Astrocyte (in vitro differentiated cells and primary cell): ENCODE measurements around the gene PRUNE1. TPM values are rescaled to one million over a fixed set of nuclear protein-coding genes. Genes with fewer than 3 reads are reported as not detected.

Experiments
- DNase-seq: peaks from one replicate; pipeline ENCODE4 v3.0.0-alpha.2; 2010; ENCODE audit warnings: low read depth
- FAIRE-seq: peaks from 2 replicates; lab custom pipeline; 2011; peaks lifted over from hg19 to GRCh38; lab: Jason Lieb, UNC
- H2AFZ ChIP-seq: 2 replicates; pipeline ENCODE4 v1.6.0; 2012; ENCODE audit warnings: low read depth, low read length, inconsistent platforms
- H3K27ac ChIP-seq: 2 replicates; pipeline ENCODE4 v1.5.1; 2011; ENCODE audit warnings: low read depth, low read length, inconsistent platforms
- H3K27me3 ChIP-seq: 2 replicates; pipeline ENCODE4 v1.6.0; 2011; ENCODE audit warnings: low read length, inconsistent platforms; ENCODE audit not compliant: insufficient read depth
- H3K36me3 ChIP-seq: 2 replicates; pipeline ENCODE4 v1.5.1; 2011; ENCODE audit warnings: low read length, inconsistent platforms; ENCODE audit not compliant: insufficient read depth
- H3K4me1 ChIP-seq: 2 replicates; pipeline ENCODE4 v1.5.1; 2011; ENCODE audit warnings: low read length, inconsistent platforms; ENCODE audit not compliant: insufficient read depth
- H3K4me2 ChIP-seq: 2 replicates; pipeline ENCODE4 v1.6.0; 2012; ENCODE audit warnings: low read length, inconsistent platforms
- H3K4me3 ChIP-seq: 2 replicates; pipeline ENCODE4 v1.5.1; 2011; ENCODE audit warnings: low read depth, mild to moderate bottlenecking, low read length, inconsistent platforms; ENCODE audit not compliant: insufficient read depth
- H3K79me2 ChIP-seq: 2 replicates; pipeline ENCODE4 v1.6.0; 2012; ENCODE audit warnings: mild to moderate bottlenecking, low read length, inconsistent platforms; ENCODE audit not compliant: insufficient read depth
- H3K9ac ChIP-seq: 2 replicates; pipeline ENCODE4 v1.6.0; 2012; ENCODE audit warnings: mild to moderate bottlenecking, low read length, inconsistent platforms
- H3K9me3 ChIP-seq: 2 replicates; pipeline ENCODE4 v1.5.1; 2012; ENCODE audit warnings: low read depth, mild to moderate bottlenecking, low read length, inconsistent platforms; ENCODE audit not compliant: insufficient read depth
- H4K20me1 ChIP-seq: 2 replicates; pipeline ENCODE4 v1.6.0; 2012; ENCODE audit warnings: low read length, inconsistent platforms; ENCODE audit not compliant: insufficient read depth
- H3K27ac Mint-ChIP-seq: one replicate; pipeline ENCODE4 v1.8.0; 2021; ENCODE audit warnings: mild to moderate bottlenecking, mixed read lengths; ENCODE audit not compliant: unreplicated experiment
- H3K27me3 Mint-ChIP-seq: one replicate; pipeline ENCODE4 v1.8.0; 2021; ENCODE audit warnings: low read depth, mixed read lengths; ENCODE audit not compliant: unreplicated experiment
- H3K36me3 Mint-ChIP-seq: one replicate; pipeline ENCODE4 v1.8.0; 2021; ENCODE audit warnings: low read depth, mixed read lengths; ENCODE audit not compliant: unreplicated experiment
- H3K4me1 Mint-ChIP-seq: one replicate; pipeline ENCODE4 v1.8.0; 2021; ENCODE audit warnings: low read depth, mixed read lengths; ENCODE audit not compliant: unreplicated experiment
- H3K4me3 Mint-ChIP-seq: one replicate; pipeline ENCODE4 v1.8.0; 2021; ENCODE audit warnings: mild to moderate bottlenecking, moderate library complexity, mixed read lengths; ENCODE audit not compliant: unreplicated experiment
- H3K9me3 Mint-ChIP-seq: one replicate; pipeline ENCODE4 v1.8.0; 2021; ENCODE audit warnings: mild to moderate bottlenecking, mixed read lengths; ENCODE audit not compliant: unreplicated experiment
- CTCF ChIP-seq: IDR thresholded peaks from 2 replicates; pipeline ENCODE4 v1.5.1; 2011; ENCODE audit warnings: low read depth, mild to moderate bottlenecking, inconsistent platforms, low read length, moderate library complexity; ENCODE audit not compliant: insufficient read depth
- EZH2 ChIP-seq: IDR thresholded peaks from 2 replicates; pipeline ENCODE4 v1.6.1; 2012; ENCODE audit warnings: mild to moderate bottlenecking, low read length, inconsistent platforms; ENCODE audit not compliant: insufficient read depth
- total RNA-seq: library from RNA; stranded (reverse); gene quantifications from 2 replicates; pipeline ENCODE4 v1.2.1, GENCODE V29; 2021

PRUNE1 gene
- total RNA-seq, 1 donor from 2014 or later: 14.3 TPM

- FAIRE-seq (no peak), DNase-seq (no peak)
- Histone ChIP-seq H3K9ac (peak overlapping the region; percentile 98), H3K36me3 (peaks cover 56% of the 10 kb centered on the region), H3K4me2 (peak overlapping the region; percentile 99), H3K79me2 (peaks cover 69% of the 10 kb centered on the region), H3K9me3 (no peaks in the 10 kb centered on the region), H3K4me3 (no peak overlapping the region), H4K20me1 (peaks cover 84% of the 10 kb centered on the region), H3K27me3 (no peaks in the 10 kb centered on the region), H3K27ac (no peak overlapping the region), H2AFZ (no peak overlapping the region), H3K4me1 (peaks cover 21% of the 10 kb centered on the region)
- peak overlapping the region; percentile 95 for H3K4me3 Mint-ChIP-seq
- no peak for TF ChIP-seq EZH2
- no peak for TF ChIP-seq CTCF
- peaks cover 28% of the 10 kb centered on the region for H3K36me3 Mint-ChIP-seq
- peaks cover 30% of the 10 kb centered on the region for H3K4me1 Mint-ChIP-seq
- no peaks in the 10 kb centered on the region for H3K27me3 Mint-ChIP-seq
- H3K27ac Mint-ChIP-seq: peak overlapping the region; percentile 60
- H3K9me3 Mint-ChIP-seq: no peaks in the 10 kb centered on the region
These were observed 47.3 kb downstream of the PRUNE1 start for GRCh38 chr1:151055581-151055980.

GRCh38 chr1:151056149-151056548 is 47.9 kb downstream of the PRUNE1 start:
- Mint-ChIP-seq H3K4me3 (peak overlapping the region; percentile 95), H3K36me3 (peaks cover 28% of the 10 kb centered on the region)

More at GRCh38 chr1:151056149-151056548, 47.9 kb downstream of the PRUNE1 start:
- FAIRE-seq (no peak), DNase-seq (no peak)
- Histone ChIP-seq H3K27ac (no peak overlapping the region), H3K36me3 (peaks cover 55% of the 10 kb centered on the region), H3K27me3 (no peaks in the 10 kb centered on the region), H3K4me1 (peaks cover 21% of the 10 kb centered on the region), H3K9ac (peak overlapping the region; percentile 98), H3K4me2 (peak overlapping the region; percentile 99), H2AFZ (no peak overlapping the region), H3K4me3 (no peak overlapping the region), H3K9me3 (no peaks in the 10 kb centered on the region), H3K79me2 (peaks cover 75% of the 10 kb centered on the region), H4K20me1 (peaks cover 79% of the 10 kb centered on the region)
- no peaks in the 10 kb centered on the region for H3K9me3 Mint-ChIP-seq
- TF ChIP-seq CTCF (no peak), EZH2 (no peak)
- peak overlapping the region; percentile 60 for H3K27ac Mint-ChIP-seq
- peaks cover 30% of the 10 kb centered on the region for H3K4me1 Mint-ChIP-seq
- H3K27me3 Mint-ChIP-seq: no peaks in the 10 kb centered on the region
